NCI-H2081 treated with DMSO at 0.1 percent for 48 hours (cell line): Measurements from ENCODE around the gene TWIST2.

Experiments used
- DNase-seq: peaks from one replicate; lab custom pipeline; 2025; lab: John Stamatoyannopoulos, UW

TWIST2 gene

GRCh38 chr2:238847841-238848690, at the start of gene TWIST2:
TWIST2 (plus strand) TSS chr2:238848085; CDS start chr2:238848216, 131 bp downstream.
- no peak for DNase-seq

DNA sequence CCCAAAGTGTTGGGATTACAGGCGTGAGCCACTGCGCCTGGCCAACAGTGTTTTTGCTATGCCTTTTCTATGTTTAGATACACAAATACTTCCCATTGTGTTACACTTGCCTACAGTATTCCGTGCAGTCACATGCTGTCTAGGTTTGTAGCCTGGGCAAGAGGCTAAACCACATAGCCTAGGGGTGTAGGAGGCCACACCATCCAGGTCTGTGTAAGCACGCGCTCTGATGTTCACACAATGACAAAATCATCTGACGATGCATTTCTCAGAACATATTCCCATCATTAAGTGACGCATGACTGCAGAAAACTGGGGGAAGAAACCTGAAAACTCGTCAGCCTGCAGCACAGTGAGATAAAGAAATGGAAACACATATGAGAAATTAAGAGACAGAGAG, 46.1 kb upstream of the TWIST2 start:
- DNase-seq: no peak

GRCh38 chr2:238802957-238803356, 44.9 kb upstream of the TWIST2 start:
- no peak for DNase-seq

- no peak for DNase-seq
These were observed 43.7 kb upstream of the TWIST2 start for GRCh38 chr2:238803996-238804870.

- no peak for DNase-seq
These were observed 39.1 kb upstream of the TWIST2 start for GRCh38 chr2:238808761-238809160.

GRCh38 chr2:238810321-238810720, 37.6 kb upstream of the TWIST2 start:
- DNase-seq: no peak

DNA sequence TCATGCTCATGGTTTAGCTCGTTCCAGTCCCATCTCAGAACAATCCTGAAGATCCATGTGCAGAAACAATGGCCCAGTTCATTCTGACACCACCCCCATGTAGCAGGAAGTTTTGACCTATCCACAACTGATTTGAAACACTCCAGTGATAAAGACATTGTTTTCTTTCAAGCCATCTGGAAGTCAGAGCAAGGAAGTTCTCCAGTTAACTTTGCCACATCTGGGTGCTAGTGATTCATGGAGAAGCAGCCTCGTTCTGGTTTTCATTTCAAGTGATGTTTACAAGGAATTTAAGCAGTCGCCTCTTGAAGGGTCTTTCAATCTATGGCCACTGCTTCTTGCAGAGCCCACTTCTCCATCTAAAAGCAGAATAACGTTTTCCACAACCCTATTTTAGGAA, 36.6 kb upstream of the TWIST2 start:
- DNase-seq: no peak

DNA sequence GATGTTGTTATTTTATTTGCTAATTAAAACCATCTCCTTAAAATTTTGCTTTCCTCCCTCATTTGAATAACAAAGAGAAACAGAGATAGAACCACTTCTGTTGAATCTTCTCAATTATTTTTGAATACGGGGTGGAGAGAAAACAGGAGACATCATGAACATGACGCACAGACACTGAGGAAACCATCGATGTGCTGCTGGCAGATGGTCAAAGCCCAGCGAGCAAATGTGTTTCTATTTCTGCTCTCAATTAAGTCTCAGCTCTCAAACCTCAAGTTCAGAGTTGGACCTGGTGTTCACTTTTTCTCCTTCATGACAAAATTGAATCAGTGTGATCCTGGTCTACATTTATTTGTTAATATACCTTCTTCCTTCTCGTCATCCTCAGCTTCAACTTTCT, 36.1 kb upstream of the TWIST2 start:
- no peak for DNase-seq

DNA sequence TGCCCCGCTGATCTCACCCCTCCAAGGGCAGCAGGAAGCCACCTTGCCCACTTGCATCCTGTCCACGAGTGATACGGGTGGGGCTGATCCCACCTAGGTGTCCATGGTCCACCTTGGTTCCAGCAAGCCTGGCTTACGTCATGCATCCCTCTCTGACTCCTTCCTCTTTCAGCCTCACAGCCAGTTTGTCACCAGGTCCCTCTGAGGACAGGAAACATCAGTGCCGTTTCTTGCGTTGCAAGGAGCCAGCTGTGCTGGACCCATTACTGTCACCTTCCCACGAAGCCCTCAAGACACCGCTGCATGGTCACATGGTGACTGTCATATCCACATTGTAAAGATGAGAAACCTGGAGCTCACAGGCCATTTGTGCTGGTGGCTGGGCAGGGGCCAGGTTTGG, 34.8 kb upstream of the TWIST2 start:
- DNase-seq: no peak

DNA sequence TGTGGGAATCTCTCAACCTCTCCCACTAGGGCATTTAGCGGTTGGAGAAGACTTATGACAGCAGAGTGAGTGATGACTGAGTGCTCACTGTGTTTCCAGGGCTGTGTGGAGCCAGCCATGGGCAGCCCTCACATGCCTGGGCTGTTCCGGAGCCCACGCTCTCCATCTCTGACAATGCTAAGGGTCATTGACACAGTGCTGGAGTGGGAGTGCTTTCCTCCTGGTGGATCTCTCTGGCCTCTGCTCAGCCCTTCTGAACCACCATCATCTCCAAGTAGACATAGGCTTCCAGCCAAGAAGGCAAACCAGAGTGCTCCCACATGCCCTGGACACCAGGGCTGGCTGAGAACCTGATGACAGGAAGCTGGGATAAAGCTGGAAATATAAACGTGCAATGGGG, 33.1 kb upstream of the TWIST2 start:
- DNase-seq: no peak

DNA sequence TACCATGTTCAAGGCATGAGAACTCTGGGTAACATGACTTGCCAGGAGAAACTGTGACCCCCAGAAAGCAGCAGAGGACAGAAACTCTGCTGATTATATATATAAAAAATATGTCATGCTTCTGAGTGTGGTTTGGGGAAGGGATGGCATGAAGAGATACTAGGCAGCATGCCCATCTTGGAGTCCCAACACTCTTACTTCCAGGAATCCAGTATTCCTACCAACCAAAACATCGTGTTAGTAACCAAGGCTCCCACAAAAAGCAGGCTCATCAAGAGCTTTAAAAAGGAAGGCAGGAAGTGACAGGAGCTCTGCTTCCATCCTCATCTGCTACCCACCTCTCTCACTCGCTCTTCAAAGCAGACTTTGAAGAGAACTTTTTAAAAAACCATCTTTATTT, 31.6 kb upstream of the TWIST2 start:
- no peak for DNase-seq

GRCh38 chr2:238817382-238817781, 30.5 kb upstream of the TWIST2 start:
- DNase-seq: no peak

DNA sequence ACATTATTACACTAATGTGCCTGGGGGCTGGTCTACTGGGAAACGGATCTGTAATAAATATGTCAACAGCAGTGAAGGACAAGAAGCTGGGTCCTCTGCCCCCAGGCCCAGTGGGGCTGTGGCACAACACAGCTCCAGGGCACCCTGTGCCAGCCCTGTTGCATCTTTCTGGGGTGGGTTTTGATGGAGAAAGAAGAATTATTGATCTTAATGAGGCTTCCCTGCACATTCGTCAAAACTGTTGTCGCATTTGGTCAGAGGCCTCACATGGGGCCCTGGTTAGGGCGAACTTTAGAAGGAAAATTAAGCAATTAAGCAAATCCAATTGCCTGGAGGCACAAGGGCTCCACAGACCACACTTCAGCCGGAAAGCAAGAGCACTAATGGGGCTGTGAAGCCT, 30.0 kb upstream of the TWIST2 start:
- no peak for DNase-seq

GRCh38 chr2:238818561-238818960, 29.3 kb upstream of the TWIST2 start:
- DNase-seq: no peak

DNA sequence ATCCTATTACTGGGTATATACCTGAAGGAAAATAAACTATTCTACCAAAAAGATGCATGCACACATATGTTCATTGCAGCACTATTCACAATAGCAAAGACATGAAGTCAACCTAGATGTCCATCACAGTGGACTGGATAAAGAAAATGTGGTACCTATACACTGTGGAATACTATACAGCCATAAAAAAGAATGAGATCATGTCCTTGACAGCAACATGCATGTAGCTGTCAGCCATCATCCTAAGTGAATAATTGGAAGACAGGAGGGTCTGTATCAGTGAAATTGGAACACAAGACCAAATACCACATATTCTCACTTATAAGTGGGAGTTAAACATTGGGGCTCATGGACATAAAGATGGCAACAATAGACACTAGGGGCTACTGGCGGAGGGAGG, 27.7 kb upstream of the TWIST2 start:
- no peak for DNase-seq

DNA sequence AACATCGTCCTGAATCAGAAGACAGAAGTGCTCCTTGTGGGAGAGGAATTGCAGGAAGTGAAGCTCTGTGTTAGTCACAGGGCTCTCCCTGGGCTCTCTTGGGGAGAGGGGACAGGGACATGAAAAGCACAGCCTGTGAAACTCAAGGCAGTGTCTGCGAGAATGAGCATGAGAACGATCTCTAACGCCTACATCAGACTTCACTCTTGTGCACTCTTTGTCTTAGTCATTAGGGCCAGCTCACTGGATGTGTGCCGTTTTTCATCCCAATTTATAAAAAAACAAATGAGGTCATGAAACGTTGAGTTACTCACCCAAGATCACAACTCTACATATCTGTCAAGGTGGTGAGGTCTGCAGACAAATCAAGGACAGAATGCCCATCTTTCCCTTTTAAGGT, 27.0 kb upstream of the TWIST2 start:
- DNase-seq: no peak

DNA sequence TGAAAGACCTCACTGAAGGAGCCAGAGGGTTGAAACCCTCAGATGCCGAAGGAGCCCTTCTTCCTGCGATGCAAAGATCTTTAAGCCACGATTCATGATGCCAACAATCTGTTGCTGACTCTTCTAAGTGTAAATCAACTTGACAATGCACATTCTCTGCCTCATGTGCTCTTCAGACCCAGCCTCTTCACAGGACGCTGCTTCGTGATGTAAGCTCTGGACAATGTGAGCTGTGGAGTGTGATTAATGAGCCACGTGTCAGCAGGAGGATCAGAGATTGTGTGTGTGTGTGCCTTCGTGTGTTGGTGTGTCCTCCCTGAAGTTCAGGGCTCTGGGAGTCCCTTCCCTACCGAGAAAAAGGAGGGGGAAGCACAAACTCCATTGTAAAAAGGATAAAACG, 26.5 kb upstream of the TWIST2 start:
- no peak for DNase-seq

DNA sequence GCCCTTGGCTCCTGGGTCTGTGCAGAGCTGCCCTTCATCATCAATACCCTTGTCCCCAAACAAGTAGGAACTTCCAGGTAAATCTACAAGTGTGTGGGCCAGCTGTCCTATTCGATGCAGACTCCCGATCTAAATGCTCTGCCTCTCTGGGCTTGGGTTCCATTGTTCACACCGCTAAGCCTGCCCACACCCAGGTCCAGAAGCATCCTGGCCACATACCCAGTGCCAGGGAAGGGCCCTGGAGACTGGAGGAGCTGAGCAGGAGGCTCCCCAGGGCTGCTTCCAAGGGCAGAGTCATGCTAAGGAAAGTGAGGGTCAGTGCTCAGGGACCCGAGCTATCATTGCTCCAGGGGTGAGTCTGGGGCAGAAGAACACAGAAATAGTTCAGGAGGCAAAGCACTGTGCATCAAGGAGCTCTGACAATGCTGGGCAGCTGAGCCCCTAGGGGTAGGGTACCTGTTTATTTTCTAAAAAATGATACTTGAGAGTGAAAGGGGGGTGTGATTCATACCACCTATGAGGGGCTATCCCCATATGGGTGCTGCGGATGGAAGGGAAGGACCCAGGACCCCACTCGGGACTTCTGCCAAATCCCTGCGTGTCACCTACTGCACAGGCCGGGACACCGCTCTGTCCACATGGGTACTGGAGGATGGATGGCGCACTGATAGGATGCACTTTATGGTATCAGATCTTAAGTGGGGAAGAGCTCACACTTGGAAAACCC, 25.8 kb upstream of the TWIST2 start:
- no peak for DNase-seq

DNA sequence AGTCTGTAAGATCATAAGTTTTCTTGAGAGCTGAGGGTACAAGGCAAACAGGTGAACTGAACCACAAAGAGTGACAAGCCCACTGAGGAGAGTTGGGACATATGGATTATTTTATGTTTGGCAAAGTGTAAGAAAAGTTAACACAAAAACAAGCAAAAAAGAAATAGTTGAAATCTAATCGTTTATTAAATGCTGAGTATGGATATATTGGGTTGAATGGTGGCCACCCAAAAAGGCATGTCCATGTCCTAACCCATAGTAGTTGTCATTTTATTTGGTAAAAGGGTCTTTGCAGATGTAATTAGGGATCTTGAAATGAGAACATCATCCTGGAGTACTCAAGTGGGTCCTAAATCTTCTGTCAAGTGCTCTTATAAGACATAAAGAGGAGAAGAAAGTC, 24.9 kb upstream of the TWIST2 start:
- no peak for DNase-seq

- no peak for DNase-seq
These were observed 16.7 kb upstream of the TWIST2 start for GRCh38 chr2:238831177-238831576.

GRCh38 chr2:238834982-238835381, 12.9 kb upstream of the TWIST2 start:
- no peak for DNase-seq

- no peak for DNase-seq
These were observed 12.1 kb upstream of the TWIST2 start for GRCh38 chr2:238835726-238836301.
